ENCODE results near the gene GNAL.

DNA sequence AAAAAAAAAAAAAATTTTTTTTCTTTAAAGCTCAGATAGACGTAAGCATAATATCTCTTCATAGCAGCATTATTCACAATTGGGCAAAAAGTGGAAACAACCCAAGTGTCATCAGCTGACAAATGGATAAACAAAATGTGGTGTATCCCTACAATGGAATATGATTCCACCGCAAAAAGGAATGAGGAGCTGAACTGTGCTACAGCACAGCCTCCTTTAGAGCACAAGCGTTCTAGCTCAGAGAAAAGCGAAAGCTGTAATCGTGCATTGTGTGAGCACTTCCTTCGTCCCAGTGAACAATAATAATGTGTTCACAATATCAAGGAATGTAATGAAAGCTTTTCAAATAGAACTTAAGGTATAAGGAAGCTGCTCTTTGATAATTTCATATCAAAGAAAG is 150.5 kb downstream of the GNAL start:
- TF ChIP-seq, protein P1, sequence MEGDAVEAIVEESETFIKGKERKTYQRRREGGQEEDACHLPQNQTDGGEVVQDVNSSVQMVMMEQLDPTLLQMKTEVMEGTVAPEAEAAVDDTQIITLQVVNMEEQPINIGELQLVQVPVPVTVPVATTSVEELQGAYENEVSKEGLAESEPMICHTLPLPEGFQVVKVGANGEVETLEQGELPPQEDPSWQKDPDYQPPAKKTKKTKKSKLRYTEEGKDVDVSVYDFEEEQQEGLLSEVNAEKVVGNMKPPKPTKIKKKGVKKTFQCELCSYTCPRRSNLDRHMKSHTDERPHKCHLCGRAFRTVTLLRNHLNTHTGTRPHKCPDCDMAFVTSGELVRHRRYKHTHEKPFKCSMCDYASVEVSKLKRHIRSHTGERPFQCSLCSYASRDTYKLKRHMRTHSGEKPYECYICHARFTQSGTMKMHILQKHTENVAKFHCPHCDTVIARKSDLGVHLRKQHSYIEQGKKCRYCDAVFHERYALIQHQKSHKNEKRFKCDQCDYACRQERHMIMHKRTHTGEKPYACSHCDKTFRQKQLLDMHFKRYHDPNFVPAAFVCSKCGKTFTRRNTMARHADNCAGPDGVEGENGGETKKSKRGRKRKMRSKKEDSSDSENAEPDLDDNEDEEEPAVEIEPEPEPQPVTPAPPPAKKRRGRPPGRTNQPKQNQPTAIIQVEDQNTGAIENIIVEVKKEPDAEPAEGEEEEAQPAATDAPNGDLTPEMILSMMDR (IDR thresholded peaks at IDR 0.05), result no peak
- TF ChIP-seq POLR2A (IDR thresholded peaks at IDR 0.05) (no peak), POLR2AphosphoS5 (IDR thresholded peaks at IDR 0.05) (no peak)
